H9 (cell line): ENCODE data around the gene FXYD4. TPM values are rescaled to one million over a fixed set of nuclear protein-coding genes. Genes with fewer than 3 reads are reported as not detected.

Experiments
- DNase-seq: peaks from one replicate; pipeline ENCODE4 v3.0.0-alpha.2; 2017
- H2AFZ ChIP-seq: one replicate; pipeline ENCODE4 v1.6.1; 2013; ENCODE audit warnings: mild to moderate bottlenecking, low read length, control low read depth, moderate library complexity
- H2AK5ac ChIP-seq: 2 replicates; pipeline ENCODE4 v1.6.1; 2013; ENCODE audit warnings: low read length, control low read depth, mixed read lengths; ENCODE audit not compliant: insufficient read length
- H2BK120ac ChIP-seq: one replicate; pipeline ENCODE4 v1.6.1; 2013; ENCODE audit warnings: low read depth, mild to moderate bottlenecking, low read length, control low read depth, inconsistent platforms; ENCODE audit not compliant: poor library complexity, severe bottlenecking
- H2BK12ac ChIP-seq: 2 replicates; pipeline ENCODE4 v1.6.1; 2013; ENCODE audit warnings: low read length, control low read depth, mixed read lengths, low read depth; ENCODE audit not compliant: insufficient read length
- H2BK15ac ChIP-seq: 2 replicates; pipeline ENCODE4 v1.6.1; 2013; ENCODE audit warnings: low read depth, low read length, control low read depth
- H2BK20ac ChIP-seq: one replicate; pipeline ENCODE4 v1.6.1; 2013; ENCODE audit warnings: low read depth, mild to moderate bottlenecking, low read length, control low read depth, inconsistent platforms; ENCODE audit not compliant: poor library complexity, severe bottlenecking
- H2BK5ac ChIP-seq: 2 replicates; pipeline ENCODE4 v1.6.1; 2013; ENCODE audit warnings: low read length, control low read depth, mixed read lengths; ENCODE audit not compliant: insufficient read length
- H3K14ac ChIP-seq: 2 replicates; pipeline ENCODE4 v1.6.1; 2013; ENCODE audit warnings: low read length, control low read depth; ENCODE audit not compliant: insufficient read depth
- H3K18ac ChIP-seq: 2 replicates; pipeline ENCODE4 v1.6.1; 2013; ENCODE audit warnings: low read depth, mild to moderate bottlenecking, mixed read lengths, low read length, control low read depth; ENCODE audit not compliant: insufficient read length
- H3K23ac ChIP-seq: 2 replicates; pipeline ENCODE4 v1.6.1; 2013; ENCODE audit warnings: low read length, control low read depth, mixed read lengths, low read depth; ENCODE audit not compliant: insufficient read length
- H3K23me2 ChIP-seq: 2 replicates; pipeline ENCODE4 v1.6.1; 2013; ENCODE audit warnings: low read depth, mild to moderate bottlenecking, mixed read lengths, low read length, control low read depth; ENCODE audit not compliant: insufficient read length, poor library complexity, severe bottlenecking
- H3K27ac ChIP-seq: 2 replicates; pipeline ENCODE4 v1.5.1; 2013; ENCODE audit warnings: low read length, control low read depth, mixed read lengths, low read depth; ENCODE audit not compliant: insufficient read length
- H3K27me3 ChIP-seq: 2 replicates; pipeline ENCODE4 v1.6.1; 2013; ENCODE audit warnings: low read length, control low read depth, inconsistent platforms; ENCODE audit not compliant: insufficient read depth
- H3K4ac ChIP-seq: 2 replicates; pipeline ENCODE4 v1.6.1; 2013; ENCODE audit warnings: low read depth, mild to moderate bottlenecking, control low read depth, inconsistent platforms, low read length, moderate library complexity
- H3K4me1 ChIP-seq: 2 replicates; pipeline ENCODE4 v1.6.1; 2013; ENCODE audit warnings: low read length, control low read depth, inconsistent platforms; ENCODE audit not compliant: insufficient read depth
- H3K4me2 ChIP-seq: 2 replicates; pipeline ENCODE4 v1.6.1; 2013; ENCODE audit warnings: low read length, control low read depth, mixed read lengths; ENCODE audit not compliant: insufficient read length, insufficient read depth
- H3K56ac ChIP-seq: 2 replicates; pipeline ENCODE4 v1.6.1; 2013; ENCODE audit warnings: low read depth, mild to moderate bottlenecking, mixed read lengths, low read length, control low read depth; ENCODE audit not compliant: insufficient read length
- H3K79me1 ChIP-seq: 2 replicates; pipeline ENCODE4 v1.6.1; 2013; ENCODE audit warnings: low read depth, mild to moderate bottlenecking, moderate library complexity, low read length, control low read depth, inconsistent platforms; ENCODE audit not compliant: insufficient read depth, poor library complexity, severe bottlenecking
- H3K79me2 ChIP-seq: 2 replicates; pipeline ENCODE4 v1.6.1; 2013; ENCODE audit warnings: low read length, control low read depth, inconsistent platforms; ENCODE audit not compliant: insufficient read depth
- H3K9ac ChIP-seq: 2 replicates; pipeline ENCODE4 v1.6.1; 2013; ENCODE audit warnings: low read length, control low read depth, mixed read lengths; ENCODE audit not compliant: insufficient read length; ENCODE audit errors: extremely low read depth
- H3K9me3 ChIP-seq: one replicate; pipeline ENCODE4 v1.6.1; 2013; ENCODE audit warnings: low read depth, low read length, inconsistent platforms; ENCODE audit not compliant: control insufficient read depth
- H3T11ph ChIP-seq: one replicate; pipeline ENCODE4 v1.6.1; 2013; ENCODE audit warnings: mild to moderate bottlenecking, low read length, control low read depth, inconsistent platforms
- H4K20me1 ChIP-seq: one replicate; pipeline ENCODE4 v1.6.1; 2013; ENCODE audit not compliant: control insufficient read depth, insufficient read length, insufficient read depth
- H4K5ac ChIP-seq: 2 replicates; pipeline ENCODE4 v1.6.1; 2013; ENCODE audit warnings: low read depth, mild to moderate bottlenecking, mixed read lengths, low read length, control low read depth; ENCODE audit not compliant: insufficient read length
- H4K8ac ChIP-seq: replicated peaks from 2 replicates; pipeline ENCODE4 v1.6.1; 2013; ENCODE audit warnings: low read length, control low read depth, mixed read lengths, low read depth; ENCODE audit not compliant: insufficient read length
- H4K91ac ChIP-seq: 2 replicates; pipeline ENCODE4 v1.6.1; 2013; ENCODE audit warnings: low read depth, mild to moderate bottlenecking, moderate library complexity, mixed read lengths, low read length, control low read depth; ENCODE audit not compliant: insufficient read length
- H3K27ac Mint-ChIP-seq, 3 experiments: 2 replicates in 2 of 3; 3 replicates in 1 of 3; pipeline ENCODE4 v1.8.0; 2020 to 2021; ENCODE audit warnings: mixed read lengths in 3 of 3, mild to moderate bottlenecking in 1 of 3, moderate library complexity in 1 of 3
- H3K27me3 Mint-ChIP-seq: 2 replicates; pipeline ENCODE4 v1.8.0; 2021; ENCODE audit warnings: low read depth, mild to moderate bottlenecking, moderate library complexity, mixed read lengths
- H3K36me3 Mint-ChIP-seq, 3 experiments: 2 replicates in 2 of 3; 3 replicates in 1 of 3; pipeline ENCODE4 v1.8.0; 2020 to 2021; ENCODE audit warnings: low read depth in 3 of 3, mixed read lengths in 3 of 3; ENCODE audit not compliant: insufficient read depth in 1 of 3
- H3K4me1 Mint-ChIP-seq, 2 experiments: 2 replicates each; pipeline ENCODE4 v1.8.0; 2020; ENCODE audit warnings: mixed read lengths in 2 of 2
- H3K4me3 Mint-ChIP-seq, 2 experiments: 2 replicates in 1 of 2; 3 replicates in 1 of 2; pipeline ENCODE4 v1.8.0; 2020 to 2021; ENCODE audit warnings: mild to moderate bottlenecking in 2 of 2, mixed read lengths in 2 of 2, moderate library complexity in 1 of 2
- H3K9me3 Mint-ChIP-seq, 2 experiments: 2 replicates in 1 of 2; 3 replicates in 1 of 2; pipeline ENCODE4 v1.8.0; 2020; ENCODE audit warnings: mild to moderate bottlenecking in 2 of 2, mixed read lengths in 2 of 2, moderate library complexity in 1 of 2
- WGBS: extraction: QIAGEN DNeasy Blood & Tissue Kit; methylation state at CpG from one replicate; pipeline ENCODE4 v1.1.7; 2013; ENCODE audit warnings: missing lambda C conversion rate, low lambda C conversion rate, mixed read lengths; ENCODE audit not compliant: insufficient read length; ENCODE audit errors: extremely low coverage; 5-methylcytosine and 5-hydroxymethylcytosine counted together
- total RNA-seq: library from RNA; stranded (reverse); gene quantifications from 2 replicates; pipeline ENCODE4 v1.2.1, GENCODE V29; 2021
- TF ChIP-seq, protein P1 (sequence below): fragments of 200-600 bp; sonication (generic); conservative IDR thresholded peaks from 3 replicates; pipeline ENCODE4 v1.8.0; 2021; ENCODE audit warnings: antibody characterized with exemption, mild to moderate bottlenecking

The FXYD4 gene
- total RNA-seq, 1 experiment from 2014 or later: not detected

DNA sequence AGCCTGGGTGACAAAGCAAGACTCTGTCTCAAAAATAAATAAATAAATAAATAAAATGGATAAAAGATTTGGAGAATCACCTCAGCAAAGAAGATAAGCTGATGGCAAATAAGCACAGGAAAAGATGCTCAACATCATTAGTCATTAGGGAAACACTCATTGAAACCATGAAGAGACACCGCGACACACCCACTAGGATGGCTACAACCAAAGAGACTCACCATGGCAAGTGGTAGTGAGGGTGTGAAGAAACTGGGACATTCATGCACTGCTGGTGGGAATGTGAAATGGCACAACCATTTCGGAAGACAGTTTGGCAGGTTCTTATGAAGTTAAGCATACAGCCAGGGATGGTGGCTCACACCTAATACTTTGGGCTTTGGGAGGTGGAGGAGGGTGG lies 37.8 kb upstream of the FXYD4 start:
- TF ChIP-seq, protein P1, sequence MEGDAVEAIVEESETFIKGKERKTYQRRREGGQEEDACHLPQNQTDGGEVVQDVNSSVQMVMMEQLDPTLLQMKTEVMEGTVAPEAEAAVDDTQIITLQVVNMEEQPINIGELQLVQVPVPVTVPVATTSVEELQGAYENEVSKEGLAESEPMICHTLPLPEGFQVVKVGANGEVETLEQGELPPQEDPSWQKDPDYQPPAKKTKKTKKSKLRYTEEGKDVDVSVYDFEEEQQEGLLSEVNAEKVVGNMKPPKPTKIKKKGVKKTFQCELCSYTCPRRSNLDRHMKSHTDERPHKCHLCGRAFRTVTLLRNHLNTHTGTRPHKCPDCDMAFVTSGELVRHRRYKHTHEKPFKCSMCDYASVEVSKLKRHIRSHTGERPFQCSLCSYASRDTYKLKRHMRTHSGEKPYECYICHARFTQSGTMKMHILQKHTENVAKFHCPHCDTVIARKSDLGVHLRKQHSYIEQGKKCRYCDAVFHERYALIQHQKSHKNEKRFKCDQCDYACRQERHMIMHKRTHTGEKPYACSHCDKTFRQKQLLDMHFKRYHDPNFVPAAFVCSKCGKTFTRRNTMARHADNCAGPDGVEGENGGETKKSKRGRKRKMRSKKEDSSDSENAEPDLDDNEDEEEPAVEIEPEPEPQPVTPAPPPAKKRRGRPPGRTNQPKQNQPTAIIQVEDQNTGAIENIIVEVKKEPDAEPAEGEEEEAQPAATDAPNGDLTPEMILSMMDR: no peak
- no peak overlapping the region for H2AK5ac ChIP-seq
- H2BK120ac ChIP-seq: no peak overlapping the region
- no peaks in the 10 kb centered on the region for H3K23me2 ChIP-seq
- no peak overlapping the region for H2BK5ac ChIP-seq
- H3K27ac ChIP-seq: no peak overlapping the region
- H2BK12ac ChIP-seq: no peak overlapping the region
- Mint-ChIP-seq H3K4me3 (no peak overlapping the region), H3K9me3 (peaks cover 2 to 6% of the 10 kb centered on the region in 2 experiments; a peak in 3 of 5 replicates), H3K27me3 (no peaks in the 10 kb centered on the region; the same call in none of the 2 replicates), H3K36me3 (peaks cover 0 to 7% (median 0%) of the 10 kb centered on the region in 3 experiments; a peak in 3 of 7 replicates), H3K27ac (no peak overlapping the region), H3K4me1 (peaks cover 23 to 27% of the 10 kb centered on the region in 2 experiments)
- no CpG with 5 or more reads among the region's 3 CpGs for WGBS
- H3K4me2 ChIP-seq: no peak overlapping the region
- H2BK15ac ChIP-seq: no peak overlapping the region
- H2BK20ac ChIP-seq: no peak overlapping the region
- no peak overlapping the region for H4K5ac ChIP-seq
- H3K4ac ChIP-seq: no peak overlapping the region
- H3K79me2 ChIP-seq: no peaks in the 10 kb centered on the region
- no peaks in the 10 kb centered on the region for H3K79me1 ChIP-seq
- no peaks in the 10 kb centered on the region for H3K27me3 ChIP-seq
- no peak overlapping the region for H3K23ac ChIP-seq
- 0 out of 2 replicates have a peak, but pooled peaks cover 3% of the 10 kb centered on the region for H3K4me1 ChIP-seq
- H4K20me1 ChIP-seq: no peaks in the 10 kb centered on the region
- H4K91ac ChIP-seq: no peak overlapping the region
- H3K9me3 ChIP-seq: no peaks in the 10 kb centered on the region
- H4K8ac ChIP-seq: no peak overlapping the region
- H3K9ac ChIP-seq: no peak overlapping the region
- H2AFZ ChIP-seq: no peak overlapping the region
- H3K18ac ChIP-seq: no peak overlapping the region
- H3T11ph ChIP-seq: no peak overlapping the region
- H3K14ac ChIP-seq: no peak overlapping the region
- no peak overlapping the region for H3K56ac ChIP-seq
- no peak for DNase-seq
